Esophagus muscularis mucosa (tissue), 3 donors: ENCODE results near the gene RECK.

Source experiments
- POLR2A ChIP-seq: fragments of 450-650 bp; IDR thresholded peaks from one replicate; pipeline ENCODE4 v1.6.1; 2017; ENCODE audit warnings: antibody characterized with exemption, moderate library complexity, mild to moderate bottlenecking, low read depth
- TF ChIP-seq, protein P1 (sequence below), 3 experiments: fragments of 200-600 bp in 2 of 3; fragments of 450-650 bp in 1 of 3; sonication (generic) in 2 of 3; IDR thresholded peaks; one replicate each; pipeline ENCODE4 v1.5.1; 2017 to 2019; ENCODE audit warnings: antibody characterized with exemption in 3 of 3, mild to moderate bottlenecking in 2 of 3, moderate library complexity in 1 of 3

DNA sequence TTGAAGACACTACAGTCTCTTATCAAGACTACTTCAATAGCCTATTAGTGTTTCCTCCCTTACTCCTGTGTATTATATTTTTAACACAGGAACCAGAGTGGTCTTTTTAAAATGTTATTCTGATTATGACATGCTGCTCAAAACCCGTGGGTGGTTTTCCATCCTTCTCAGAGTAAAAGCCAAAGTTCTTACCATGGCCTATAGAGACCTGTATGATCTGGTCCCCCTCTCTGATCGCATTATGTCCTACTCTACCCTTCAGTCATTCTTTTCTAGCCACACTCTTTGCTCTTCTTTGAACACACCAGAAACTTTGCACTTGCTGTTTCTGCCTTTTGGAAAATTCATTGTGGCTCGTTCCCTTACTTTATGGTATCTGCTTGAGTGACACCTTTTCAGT is 13.8 kb downstream of the RECK start:
- TF ChIP-seq, protein P1, sequence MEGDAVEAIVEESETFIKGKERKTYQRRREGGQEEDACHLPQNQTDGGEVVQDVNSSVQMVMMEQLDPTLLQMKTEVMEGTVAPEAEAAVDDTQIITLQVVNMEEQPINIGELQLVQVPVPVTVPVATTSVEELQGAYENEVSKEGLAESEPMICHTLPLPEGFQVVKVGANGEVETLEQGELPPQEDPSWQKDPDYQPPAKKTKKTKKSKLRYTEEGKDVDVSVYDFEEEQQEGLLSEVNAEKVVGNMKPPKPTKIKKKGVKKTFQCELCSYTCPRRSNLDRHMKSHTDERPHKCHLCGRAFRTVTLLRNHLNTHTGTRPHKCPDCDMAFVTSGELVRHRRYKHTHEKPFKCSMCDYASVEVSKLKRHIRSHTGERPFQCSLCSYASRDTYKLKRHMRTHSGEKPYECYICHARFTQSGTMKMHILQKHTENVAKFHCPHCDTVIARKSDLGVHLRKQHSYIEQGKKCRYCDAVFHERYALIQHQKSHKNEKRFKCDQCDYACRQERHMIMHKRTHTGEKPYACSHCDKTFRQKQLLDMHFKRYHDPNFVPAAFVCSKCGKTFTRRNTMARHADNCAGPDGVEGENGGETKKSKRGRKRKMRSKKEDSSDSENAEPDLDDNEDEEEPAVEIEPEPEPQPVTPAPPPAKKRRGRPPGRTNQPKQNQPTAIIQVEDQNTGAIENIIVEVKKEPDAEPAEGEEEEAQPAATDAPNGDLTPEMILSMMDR (IDR thresholded peaks at IDR 0.05) = no peak
- TF ChIP-seq POLR2A = no peak
